Stimulated activated naive B cell treated with anti-CD40 and anti-IgM and Interleukin-4, amounts not matched to agents 10 μg/mL and 1 μg/mL and 100 μg/mL, for 72 hours (primary cell): ENCODE measurements around the gene LMF1.
A peak's percentile ranks its signal among the peaks of the same experiment; 100 is the strongest.

Source experiments
- ATAC-seq, 2 donors: fragments of 150-1000 bp; cut with Tn5 transposase; replicated peaks; 2 replicates each; pipeline ENCODE4 v1.10.0; 2021; ENCODE audit warnings: moderate library complexity in 1 of 2
- DNase-seq: peaks from one replicate; pipeline ENCODE4 v3.0.0; 2021
- H3K27ac Mint-ChIP-seq: one replicate; pipeline ENCODE4 v1.8.0; 2022; ENCODE audit warnings: mild to moderate bottlenecking, mixed read lengths
- H3K27me3 Mint-ChIP-seq, 2 donors: one replicate each; pipeline ENCODE4 v1.8.0; 2022; ENCODE audit warnings: mixed read lengths in 2 of 2
- H3K36me3 Mint-ChIP-seq, 2 donors: one replicate each; pipeline ENCODE4 v1.8.0; 2022; ENCODE audit warnings: mixed read lengths in 2 of 2, mild to moderate bottlenecking in 1 of 2
- H3K4me1 Mint-ChIP-seq, 2 donors: one replicate each; pipeline ENCODE4 v1.8.0; 2022; ENCODE audit warnings: mixed read lengths in 2 of 2, mild to moderate bottlenecking in 1 of 2
- H3K4me3 Mint-ChIP-seq, 2 donors: one replicate each; pipeline ENCODE4 v1.8.0; 2022; ENCODE audit warnings: mild to moderate bottlenecking in 2 of 2, mixed read lengths in 2 of 2, moderate library complexity in 1 of 2
- H3K9me3 Mint-ChIP-seq, 2 donors: one replicate each; pipeline ENCODE4 v1.8.0; 2022; ENCODE audit warnings: mixed read lengths in 2 of 2, mild to moderate bottlenecking in 1 of 2

Gene LMF1

GRCh38 chr16:984736-985636 lies 14.2 kb upstream of the LMF1 start:
- DNase-seq: no peak
- no peaks in the 10 kb centered on the region for H3K9me3 Mint-ChIP-seq
- no peak overlapping the region for H3K4me3 Mint-ChIP-seq
- H3K27me3 Mint-ChIP-seq: peaks cover 10 to 26% of the 10 kb centered on the region in 2 donors
- no peaks in the 10 kb centered on the region for H3K36me3 Mint-ChIP-seq
- peaks cover 6% of the 10 kb centered on the region in 2 donors for H3K4me1 Mint-ChIP-seq
- ATAC-seq: no peak
- no peak overlapping the region for H3K27ac Mint-ChIP-seq

DNA sequence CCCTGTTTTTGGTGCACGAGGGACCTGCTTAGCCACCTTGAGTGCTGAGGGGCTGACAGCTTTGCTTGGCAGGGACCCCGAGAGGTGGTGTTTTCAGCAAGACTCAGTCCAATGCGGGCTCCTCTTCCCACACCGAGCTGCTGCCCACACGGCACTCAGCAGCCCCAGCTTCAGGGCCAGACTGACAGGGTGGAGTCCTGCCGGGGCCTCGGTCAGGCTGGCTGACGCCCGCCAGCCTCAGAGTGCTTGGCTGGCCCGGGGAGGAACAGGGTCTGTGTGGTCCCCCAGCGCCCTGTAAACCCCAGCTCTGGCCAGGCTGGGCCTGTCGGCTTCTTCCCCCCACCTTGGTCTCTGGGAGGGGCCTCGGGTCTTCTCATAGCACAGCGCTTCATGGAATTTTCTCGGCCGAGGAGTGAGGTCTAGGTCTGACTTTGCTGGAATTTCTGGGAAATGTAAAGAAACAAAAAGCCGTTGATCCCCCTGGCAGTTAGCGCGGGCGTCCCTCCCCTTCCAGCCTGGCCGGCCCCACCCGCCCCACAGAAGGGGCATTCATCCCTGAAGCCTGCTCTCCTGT lies 13.4 kb upstream of the LMF1 start:
- Mint-ChIP-seq H3K4me1 (peaks cover 6 to 12% of the 10 kb centered on the region in 2 donors), H3K4me3 (no peak overlapping the region), H3K9me3 (no peaks in the 10 kb centered on the region), H3K36me3 (no peaks in the 10 kb centered on the region), H3K27me3 (peaks cover 17 to 34% of the 10 kb centered on the region in 2 donors), H3K27ac (no peak overlapping the region)
- DNase-seq (no peak), ATAC-seq (no peak)

- H3K36me3 Mint-ChIP-seq: no peaks in the 10 kb centered on the region
- H3K9me3 Mint-ChIP-seq: no peaks in the 10 kb centered on the region
- peaks cover 9 to 12% of the 10 kb centered on the region in 2 donors for H3K4me1 Mint-ChIP-seq
- H3K27me3 Mint-ChIP-seq: peaks cover 26 to 40% of the 10 kb centered on the region in 2 donors
- H3K4me3 Mint-ChIP-seq: peak overlapping the region; percentile 55 to 65
- H3K27ac Mint-ChIP-seq: no peak overlapping the region
- DNase-seq: no peak
- ATAC-seq: no peak
Measured at GRCh38 chr16:983044-984030, 12.6 kb upstream of the LMF1 start.

- no peak for DNase-seq
- peaks cover 12 to 13% of the 10 kb centered on the region in 2 donors for H3K4me1 Mint-ChIP-seq
- ATAC-seq: peak in 1 of 2 donors; percentile 24
- H3K9me3 Mint-ChIP-seq: no peaks in the 10 kb centered on the region
- H3K27me3 Mint-ChIP-seq: peaks cover 34 to 46% of the 10 kb centered on the region in 2 donors
- no peaks in the 10 kb centered on the region for H3K36me3 Mint-ChIP-seq
- H3K4me3 Mint-ChIP-seq: peak overlapping the region; percentile 55 to 65
- no peak overlapping the region for H3K27ac Mint-ChIP-seq
Measured at GRCh38 chr16:982145-983043, 11.6 kb upstream of the LMF1 start.

DNA sequence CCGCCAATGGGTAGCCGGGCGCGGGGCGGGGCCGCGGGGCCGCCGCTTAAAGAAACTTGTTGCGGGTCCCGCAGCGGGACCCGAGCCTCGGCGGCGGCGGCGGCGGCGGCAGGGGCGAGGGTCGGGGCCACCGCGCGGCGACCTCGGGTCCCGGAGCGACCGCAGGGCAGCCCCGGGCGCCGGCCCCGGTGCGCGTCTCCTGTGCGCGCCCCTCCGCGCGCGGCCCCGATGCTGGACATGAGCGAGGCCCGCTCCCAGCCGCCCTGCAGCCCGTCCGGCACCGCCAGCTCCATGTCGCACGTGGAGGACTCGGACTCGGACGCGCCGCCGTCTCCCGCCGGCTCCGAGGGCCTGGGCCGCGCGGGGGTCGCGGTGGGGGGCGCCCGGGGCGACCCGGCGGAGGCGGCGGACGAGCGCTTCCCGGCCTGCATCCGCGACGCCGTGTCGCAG lies 10.9 kb upstream of the LMF1 start, which contains the start of gene SOX8:
TSS of gene SOX8 (plus strand) at position 76 of the 450 bp plus-strand sequence. CDS start at position 229, 153 bp downstream.
- H3K9me3 Mint-ChIP-seq: no peaks in the 10 kb centered on the region
- peaks cover 34 to 53% of the 10 kb centered on the region in 2 donors for H3K27me3 Mint-ChIP-seq
- no peaks in the 10 kb centered on the region for H3K36me3 Mint-ChIP-seq
- DNase-seq (no peak), ATAC-seq (peak in 1 of 2 donors; percentile 14)
- peak within 1 kb of the TSS; percentile 80 for H3K27ac Mint-ChIP-seq
- H3K4me1 Mint-ChIP-seq: peaks cover 12 to 13% of the 10 kb centered on the region in 2 donors
- peak within 1 kb of the TSS; percentile 80 to 93 for H3K4me3 Mint-ChIP-seq

DNA sequence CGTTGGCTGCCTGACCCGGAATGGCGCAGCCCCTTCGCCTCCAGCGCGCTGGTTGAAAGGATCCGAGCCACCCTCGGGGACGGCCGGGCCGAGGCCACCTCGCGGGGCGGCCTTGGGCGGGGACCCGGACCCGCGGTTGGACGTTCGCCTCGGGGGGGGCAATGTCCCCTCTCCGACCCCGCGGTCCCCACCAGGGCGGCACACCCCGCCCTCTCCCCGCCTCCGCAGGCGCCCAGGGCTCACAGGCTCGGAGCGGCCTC lies 9.7 kb upstream of the LMF1 start:
- Mint-ChIP-seq H3K4me3 (no peak overlapping the region), H3K9me3 (peaks cover 0 to 1% of the 10 kb centered on the region in 2 donors), H3K27me3 (peaks cover 37 to 64% of the 10 kb centered on the region in 2 donors), H3K4me1 (peaks cover 12 to 13% of the 10 kb centered on the region in 2 donors), H3K36me3 (no peaks in the 10 kb centered on the region), H3K27ac (no peak overlapping the region)
- no peak for DNase-seq
- peak; percentile 2 to 23 for ATAC-seq

DNA sequence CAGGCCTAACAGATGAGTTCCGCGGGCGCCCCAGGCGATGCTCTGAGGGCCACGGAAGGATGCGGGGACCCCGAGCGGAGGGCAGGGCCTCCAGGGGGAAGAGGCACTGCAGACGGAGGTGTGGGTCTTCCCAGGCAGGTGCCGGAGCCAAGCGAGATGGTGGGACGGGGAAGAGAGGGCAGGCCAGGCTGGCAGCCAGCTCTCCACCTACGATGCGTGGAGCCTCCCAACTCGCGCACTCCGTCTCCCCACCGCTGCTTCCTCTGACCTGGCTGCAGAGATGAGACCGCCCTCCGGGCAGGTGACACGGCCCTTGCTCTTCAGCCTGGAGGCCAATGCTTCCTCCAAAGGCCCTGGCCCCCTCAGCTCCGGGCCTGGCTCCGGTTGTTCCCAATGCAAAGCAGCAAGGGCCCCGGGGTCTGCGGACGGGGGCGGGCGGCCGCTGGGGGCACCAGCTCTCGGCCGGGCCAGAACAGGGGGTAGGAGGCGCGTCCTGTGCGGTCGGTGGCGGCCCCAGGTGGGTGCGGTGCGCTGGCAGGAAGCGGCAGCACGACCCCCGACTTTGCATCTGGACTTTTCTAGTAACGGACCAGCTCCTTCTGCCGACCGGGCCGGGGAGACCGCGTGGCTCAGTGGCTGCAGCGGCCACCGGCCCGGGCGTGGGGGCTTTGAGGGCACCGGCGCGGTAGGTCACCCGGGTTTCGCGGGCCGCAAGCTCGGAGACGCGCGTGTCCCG lies 9.2 kb upstream of the LMF1 start:
- Mint-ChIP-seq H3K4me1 (peaks cover 12 to 13% of the 10 kb centered on the region in 2 donors), H3K27me3 (peaks cover 38 to 66% of the 10 kb centered on the region in 2 donors), H3K9me3 (peaks cover 0 to 1% of the 10 kb centered on the region in 2 donors), H3K27ac (no peak overlapping the region), H3K36me3 (no peaks in the 10 kb centered on the region), H3K4me3 (peak overlapping the region in 1 of 2 donors; percentile 13)
- ATAC-seq (no peak), DNase-seq (no peak)

- peaks cover 0 to 1% of the 10 kb centered on the region in 2 donors for H3K9me3 Mint-ChIP-seq
- H3K36me3 Mint-ChIP-seq: no peaks in the 10 kb centered on the region
- peaks cover 38 to 69% of the 10 kb centered on the region in 2 donors for H3K27me3 Mint-ChIP-seq
- H3K4me1 Mint-ChIP-seq: peaks cover 12 to 13% of the 10 kb centered on the region in 2 donors
- DNase-seq: no peak
- no peak overlapping the region for H3K4me3 Mint-ChIP-seq
- no peak for ATAC-seq
- no peak overlapping the region for H3K27ac Mint-ChIP-seq
Measured at GRCh38 chr16:979147-979546, 8.4 kb upstream of the LMF1 start.

- H3K27ac Mint-ChIP-seq: no peak overlapping the region
- ATAC-seq: no peak
Measured at GRCh38 chr16:978403-978802, 7.6 kb upstream of the LMF1 start.

DNA sequence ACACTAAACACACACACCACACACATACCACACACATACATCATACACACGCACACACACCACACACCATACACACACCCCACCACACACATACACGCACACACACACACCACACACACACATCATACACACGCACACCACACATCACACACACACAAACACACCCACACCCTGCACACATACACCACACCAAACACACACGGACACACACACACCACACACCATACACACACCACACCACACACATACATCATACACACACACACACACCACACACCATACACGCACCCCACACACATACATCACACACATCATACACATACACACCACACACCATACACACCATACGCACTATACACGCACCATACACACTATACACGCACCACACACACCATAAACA lies 7.1 kb upstream of the LMF1 start:
- ATAC-seq: no peak
- H3K36me3 Mint-ChIP-seq: no peaks in the 10 kb centered on the region
- H3K27ac Mint-ChIP-seq: no peak overlapping the region
- no peak overlapping the region for H3K4me3 Mint-ChIP-seq
- peaks cover 36 to 60% of the 10 kb centered on the region in 2 donors for H3K27me3 Mint-ChIP-seq
- H3K9me3 Mint-ChIP-seq: peaks cover 0 to 1% of the 10 kb centered on the region in 2 donors
- DNase-seq: no peak
- peaks cover 12% of the 10 kb centered on the region in 2 donors for H3K4me1 Mint-ChIP-seq

More at GRCh38 chr16:978403-978802, 7.6 kb upstream of the LMF1 start:
- Mint-ChIP-seq H3K4me3 (no peak overlapping the region), H3K36me3 (no peaks in the 10 kb centered on the region), H3K9me3 (peaks cover 0 to 1% of the 10 kb centered on the region in 2 donors), H3K27me3 (peaks cover 38 to 65% of the 10 kb centered on the region in 2 donors), H3K4me1 (peaks cover 12 to 13% of the 10 kb centered on the region in 2 donors)
- DNase-seq: no peak

DNA sequence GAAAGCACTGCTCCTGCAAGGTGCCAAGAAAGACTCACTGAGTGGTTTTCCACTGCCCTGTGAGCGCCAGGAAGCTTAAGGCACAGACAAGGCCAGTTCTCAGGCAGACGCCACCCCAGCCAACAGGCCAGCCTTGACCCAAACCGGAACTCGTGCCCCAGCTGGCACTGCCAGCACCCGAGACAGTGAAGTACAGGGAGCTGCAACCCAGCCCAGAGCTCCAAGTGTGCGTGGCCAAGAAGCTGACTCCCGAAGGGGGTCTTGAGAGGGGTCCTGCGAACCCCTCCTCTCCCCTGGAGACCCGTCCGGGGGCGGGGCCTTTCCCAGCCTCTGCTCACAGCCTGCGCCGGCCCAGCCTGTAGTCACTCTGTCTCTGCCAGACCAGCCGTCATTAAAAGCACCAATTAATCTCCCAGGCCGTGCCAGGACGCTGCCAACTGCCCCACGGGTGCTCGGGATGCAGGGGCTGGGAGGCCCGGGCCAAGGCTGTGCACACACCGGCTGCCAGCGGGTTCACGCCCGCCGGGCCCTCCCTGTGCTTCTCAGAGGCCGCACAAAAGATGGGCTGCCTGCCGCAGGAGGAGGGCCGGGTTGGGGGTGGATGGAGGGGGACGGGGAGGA lies 6.4 kb upstream of the LMF1 start:
- no peak overlapping the region for H3K4me3 Mint-ChIP-seq

DNA sequence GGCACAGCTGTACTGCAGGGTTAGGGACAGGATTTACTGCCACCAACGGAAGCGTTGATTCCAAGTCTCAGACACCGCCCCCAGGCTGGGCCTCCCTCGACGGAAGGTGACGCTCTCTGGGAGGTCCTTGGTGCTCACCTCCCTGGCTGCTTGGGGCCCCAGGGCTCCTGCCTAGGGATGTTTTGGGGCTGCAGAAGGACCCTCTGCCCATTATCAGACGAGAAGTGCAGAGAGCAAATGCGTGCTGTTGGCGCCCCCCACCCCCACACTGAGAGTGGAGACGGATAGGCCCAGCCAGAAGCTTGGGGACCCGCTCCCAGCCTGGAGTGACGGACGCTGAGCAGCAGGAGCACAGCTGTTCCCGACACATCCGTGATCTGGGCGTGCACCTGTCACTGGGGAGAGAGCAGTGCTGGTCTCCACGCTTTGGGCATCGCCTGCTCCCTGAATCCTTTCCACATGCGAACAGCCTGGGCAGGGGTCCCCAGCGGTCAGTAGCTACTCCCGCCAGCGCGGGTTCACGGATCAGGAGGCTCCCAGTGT lies 5.7 kb upstream of the LMF1 start:
- H3K9me3 Mint-ChIP-seq: peaks cover 3 to 6% of the 10 kb centered on the region in 2 donors
- DNase-seq: no peak
- ATAC-seq: peak in 1 of 2 donors; percentile 14
- H3K27me3 Mint-ChIP-seq: peaks cover 32 to 55% of the 10 kb centered on the region in 2 donors
- no peak overlapping the region for H3K4me3 Mint-ChIP-seq
- H3K27ac Mint-ChIP-seq: no peak overlapping the region
- peaks cover 10 to 12% of the 10 kb centered on the region in 2 donors for H3K4me1 Mint-ChIP-seq
- H3K36me3 Mint-ChIP-seq: no peaks in the 10 kb centered on the region

More for the DNA sequence above, 6.4 kb upstream of the LMF1 start:
- Mint-ChIP-seq H3K9me3 (peaks cover 0 to 1% of the 10 kb centered on the region in 2 donors), H3K27ac (no peak overlapping the region), H3K36me3 (no peaks in the 10 kb centered on the region), H3K4me1 (peaks cover 10 to 12% of the 10 kb centered on the region in 2 donors), H3K27me3 (peaks cover 32 to 55% of the 10 kb centered on the region in 2 donors)
- no peak for DNase-seq
- no peak for ATAC-seq
